GM19025 (cell line): ENCODE results near the gene SUSD6.
"Not testable (repeated sequence)": the region's sequence is repeated elsewhere in the genome, so short reads cannot be mapped to it uniquely, and the experiment has no call there.

Experiments
- ATAC-seq: cut with Tn5 transposase; IDR thresholded peaks from one replicate; pipeline ENCODE4 v1.9.1; 2021; ENCODE audit warnings: mild to moderate bottlenecking, low read depth, moderate library complexity; ENCODE audit not compliant: unreplicated experiment

Gene SUSD6

GRCh38 chr14:69692594-69692993 lies 81.2 kb downstream of the SUSD6 start:
- ATAC-seq: no peak

GRCh38 chr14:69693145-69693544 lies 81.7 kb downstream of the SUSD6 start:
- no peak for ATAC-seq

GRCh38 chr14:69693801-69694729 lies 82.7 kb downstream of the SUSD6 start:
- ATAC-seq: no peak

GRCh38 chr14:69694730-69695281 lies 83.4 kb downstream of the SUSD6 start:
- ATAC-seq: no peak

GRCh38 chr14:69695322-69696203 lies 84.2 kb downstream of the SUSD6 start:
- no peak for ATAC-seq

GRCh38 chr14:69696204-69696527 lies 84.8 kb downstream of the SUSD6 start:
- no peak for ATAC-seq

GRCh38 chr14:69696633-69697557 lies 85.5 kb downstream of the SUSD6 start:
- no peak for ATAC-seq

- ATAC-seq: no peak
These were observed 87.2 kb downstream of the SUSD6 start for GRCh38 chr14:69698572-69698971.

- ATAC-seq: not testable (repeated sequence)
These were observed 87.8 kb downstream of the SUSD6 start for GRCh38 chr14:69699243-69699642.

GRCh38 chr14:69699748-69700303 lies 88.4 kb downstream of the SUSD6 start:
- no peak for ATAC-seq

- no peak for ATAC-seq
These were observed 89.2 kb downstream of the SUSD6 start for GRCh38 chr14:69700575-69700974.

GRCh38 chr14:69701291-69701690 lies 89.9 kb downstream of the SUSD6 start:
- ATAC-seq: no peak

GRCh38 chr14:69701857-69702256 lies 90.5 kb downstream of the SUSD6 start:
- ATAC-seq: no peak

GRCh38 chr14:69703047-69704039 lies 91.9 kb downstream of the SUSD6 start:
- no peak for ATAC-seq

- no peak for ATAC-seq
These were observed 92.9 kb downstream of the SUSD6 start for GRCh38 chr14:69704319-69704718.

GRCh38 chr14:69705706-69706105 lies 94.3 kb downstream of the SUSD6 start:
- ATAC-seq: no peak

GRCh38 chr14:69708049-69708448 lies 96.7 kb downstream of the SUSD6 start:
- ATAC-seq: no peak
